Mucosa of descending colon (tissue), 3 donors: ENCODE data around the gene HS6ST1. TPM values are rescaled to one million over a fixed set of nuclear protein-coding genes. Genes with fewer than 3 reads are reported as not detected.

Experiments used
- ATAC-seq: fragments of 200-7000 bp; cut with Tn5 transposase; one replicate; pipeline ENCODE4 v1.9.1; 2020; ENCODE audit warnings: mild to moderate bottlenecking, moderate library complexity
- DNase-seq, 3 donors: peaks; one replicate each; pipeline ENCODE4 v3.0.0-alpha.2; 2020
- H3K36me3 ChIP-seq: fragments of 200-600 bp; one replicate; pipeline ENCODE4 v1.8.0; 2021; ENCODE audit warnings: low read depth, mild to moderate bottlenecking
- H3K4me1 ChIP-seq: fragments of 200-600 bp; one replicate; pipeline ENCODE4 v1.8.0; 2021; ENCODE audit warnings: low read depth, mild to moderate bottlenecking
- H3K4me3 ChIP-seq: fragments of 200-600 bp; one replicate; pipeline ENCODE4 v1.8.0; 2021; ENCODE audit warnings: mild to moderate bottlenecking
- H3K9me3 ChIP-seq: fragments of 200-600 bp; one replicate; pipeline ENCODE4 v1.8.0; 2021; ENCODE audit warnings: mild to moderate bottlenecking
- intact Hi-C, 2 donors: fragments of 100-400 bp; cut with DNase I in 1 of 2; cut with micrococcal nuclease in 1 of 2; formaldehyde crosslinking; loops; one replicate each; pipeline versions ENCODE4 v1.11.0 to v1.11.1; 2022; cut with DNase I, micrococcal nuclease
- total RNA-seq, 3 donors: library from RNA; stranded (reverse); fragmentation: NEBNext Ultra II Directional in 2 of 3; extraction: Animal tissue kit (Norgen Biotek cat#: 25700) in 2 of 3; gene quantifications; one replicate each; pipeline versions ENCODE4 v1.2.1 to v1.2.4, GENCODE V29; 2021 to 2023
- TF ChIP-seq, protein P1 (sequence below): fragments of 200-600 bp; IDR thresholded peaks from one replicate; pipeline ENCODE4 v1.8.0; 2022; ENCODE audit warnings: antibody characterized with exemption, mild to moderate bottlenecking
- donor health status: DM: no; HTN: no; CAD: no; lungs with moderate emphysema.
- donor health status: DM: no; HTN: no; CAD: no.
- donor health status: DM: no; HTN: yes; CAD: no.

HS6ST1 gene
- total RNA-seq, 3 donors from 2014 or later: 30.8 to 39.6 (median 32.2) TPM

DNA sequence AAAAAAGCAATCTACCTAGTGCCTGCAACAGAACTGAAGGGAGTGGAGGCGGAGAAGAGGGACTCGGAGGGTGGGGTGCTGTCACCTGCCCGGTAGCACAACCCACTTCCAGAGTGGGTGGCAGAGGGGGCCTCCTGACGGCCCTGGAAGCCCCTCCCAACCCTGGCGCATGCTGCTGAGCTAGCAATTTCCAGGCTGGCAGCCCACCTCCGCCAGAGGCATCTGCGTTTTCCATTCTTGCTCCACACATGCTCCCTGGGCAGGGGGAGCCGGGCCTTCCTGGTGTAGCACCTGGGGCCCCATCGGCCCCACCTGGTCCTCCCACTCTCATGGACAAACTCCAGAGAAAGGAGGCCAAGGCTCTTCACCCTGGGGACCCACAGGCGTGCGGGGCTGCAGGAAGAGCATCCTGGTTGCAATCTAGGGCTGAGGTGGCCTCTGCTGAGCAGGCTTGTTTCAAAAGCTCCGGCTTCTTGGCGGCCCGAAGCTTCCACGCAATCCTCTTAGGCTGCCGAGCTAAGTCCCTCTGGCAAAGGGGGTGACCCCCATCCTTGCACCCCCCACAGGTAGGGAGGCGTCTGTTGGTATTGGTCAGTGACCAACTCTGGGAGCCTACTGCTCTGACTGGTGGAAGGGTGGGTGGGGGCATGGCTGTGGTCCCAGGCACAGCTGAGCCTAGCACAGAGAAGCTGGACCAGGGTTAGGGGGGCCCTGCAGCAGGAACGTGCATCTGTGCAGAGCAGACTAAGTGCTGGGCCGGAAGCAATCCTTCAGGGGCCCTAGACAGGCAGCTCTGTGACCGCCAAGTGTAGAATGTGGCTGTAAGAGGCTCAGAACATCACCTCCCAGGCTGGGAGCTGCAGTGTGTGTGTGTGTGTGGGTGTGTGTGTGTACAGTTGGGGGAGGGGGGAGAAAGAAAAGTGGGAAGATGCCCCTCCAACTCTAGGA is 2.6 kb downstream of the HS6ST1 start:
- Histone ChIP-seq H3K9me3 (no peaks in the 10 kb centered on the region), H3K36me3 (no peaks in the 10 kb centered on the region), H3K4me1 (peaks cover 14% of the 10 kb centered on the region), H3K4me3 (no peak overlapping the region)
- intact Hi-C loops: no loop called here
- ATAC-seq: no peak
- TF ChIP-seq, protein P1, sequence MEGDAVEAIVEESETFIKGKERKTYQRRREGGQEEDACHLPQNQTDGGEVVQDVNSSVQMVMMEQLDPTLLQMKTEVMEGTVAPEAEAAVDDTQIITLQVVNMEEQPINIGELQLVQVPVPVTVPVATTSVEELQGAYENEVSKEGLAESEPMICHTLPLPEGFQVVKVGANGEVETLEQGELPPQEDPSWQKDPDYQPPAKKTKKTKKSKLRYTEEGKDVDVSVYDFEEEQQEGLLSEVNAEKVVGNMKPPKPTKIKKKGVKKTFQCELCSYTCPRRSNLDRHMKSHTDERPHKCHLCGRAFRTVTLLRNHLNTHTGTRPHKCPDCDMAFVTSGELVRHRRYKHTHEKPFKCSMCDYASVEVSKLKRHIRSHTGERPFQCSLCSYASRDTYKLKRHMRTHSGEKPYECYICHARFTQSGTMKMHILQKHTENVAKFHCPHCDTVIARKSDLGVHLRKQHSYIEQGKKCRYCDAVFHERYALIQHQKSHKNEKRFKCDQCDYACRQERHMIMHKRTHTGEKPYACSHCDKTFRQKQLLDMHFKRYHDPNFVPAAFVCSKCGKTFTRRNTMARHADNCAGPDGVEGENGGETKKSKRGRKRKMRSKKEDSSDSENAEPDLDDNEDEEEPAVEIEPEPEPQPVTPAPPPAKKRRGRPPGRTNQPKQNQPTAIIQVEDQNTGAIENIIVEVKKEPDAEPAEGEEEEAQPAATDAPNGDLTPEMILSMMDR: no peak
- peak in 1 of 3 donors; percentile 46 for DNase-seq

DNA sequence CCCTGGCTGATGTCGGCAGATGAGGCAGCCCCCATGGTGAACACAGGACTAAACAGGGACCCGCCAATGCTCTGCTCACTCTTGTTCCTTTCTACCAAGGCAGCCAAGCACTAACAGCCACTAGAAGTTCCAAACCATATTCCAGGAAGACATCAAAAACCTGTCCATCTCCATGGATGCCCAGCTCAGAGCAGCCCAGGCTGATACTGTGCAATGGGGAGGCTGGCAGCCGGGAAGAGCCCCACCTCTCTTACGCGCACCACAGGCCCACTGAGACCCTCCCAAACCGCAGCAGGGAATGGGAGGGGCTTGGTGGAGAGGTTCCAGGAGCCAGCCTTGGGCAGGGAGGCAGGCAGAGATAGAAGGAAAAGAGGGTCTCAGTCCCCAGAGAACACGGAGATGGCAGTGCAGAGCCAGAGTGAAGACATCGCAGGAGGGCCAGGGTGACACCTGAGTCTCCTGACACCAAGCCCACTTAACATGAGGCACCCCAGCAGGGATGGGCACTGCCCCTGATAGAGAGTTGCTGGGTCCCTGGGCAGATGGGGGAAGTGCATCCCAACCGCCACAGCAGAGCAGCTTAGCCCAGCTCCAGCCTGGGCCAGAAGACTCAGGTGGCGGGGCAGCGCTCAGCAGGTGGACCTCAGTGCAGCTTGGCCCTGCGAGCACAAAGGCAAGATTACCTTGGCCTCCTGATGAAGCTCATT is 3.4 kb downstream of the HS6ST1 start:
- Histone ChIP-seq H3K4me3 (no peak overlapping the region), H3K9me3 (no peaks in the 10 kb centered on the region), H3K4me1 (peaks cover 14% of the 10 kb centered on the region), H3K36me3 (no peaks in the 10 kb centered on the region)
- TF ChIP-seq, protein P1: no peak
- intact Hi-C loops: no loop called here
- DNase-seq (no peak), ATAC-seq (no peak)

DNA sequence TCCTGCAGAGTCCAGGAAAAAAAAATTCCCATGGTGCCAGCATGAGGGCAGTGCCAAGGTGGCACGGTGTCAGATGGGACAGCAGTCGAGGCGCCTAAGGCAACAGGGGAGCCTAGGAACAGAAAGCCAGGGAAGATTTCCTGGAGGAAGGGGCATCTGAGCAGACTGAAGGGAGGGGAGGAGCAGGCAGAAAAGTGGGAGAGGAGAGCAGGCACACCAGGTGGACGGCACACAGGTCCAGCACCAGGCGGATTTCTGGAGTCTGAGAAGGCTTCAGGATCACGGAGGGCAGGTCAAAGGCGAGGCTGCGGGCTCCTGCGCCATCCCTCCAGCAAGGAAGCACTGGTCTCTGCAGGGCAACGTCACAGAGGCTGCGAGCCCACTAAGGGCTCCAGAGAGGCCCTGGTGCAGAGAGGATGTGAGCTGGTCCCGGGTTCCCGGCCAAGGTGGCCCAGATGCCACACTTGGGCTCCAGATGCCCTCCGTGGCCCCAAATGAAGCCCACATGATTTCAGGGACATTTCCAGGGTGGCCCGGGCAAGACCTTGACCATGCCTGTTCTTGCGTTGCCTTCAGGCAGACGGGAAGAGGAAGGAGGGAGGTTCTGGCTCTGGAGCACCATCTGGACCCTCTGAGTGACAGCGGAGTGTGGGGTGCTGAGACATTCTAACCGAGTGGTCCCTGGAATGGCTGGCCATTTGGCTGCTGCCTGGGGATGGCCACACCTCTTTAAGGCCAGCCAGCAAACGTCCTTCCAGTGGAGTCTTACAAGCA is 4.1 kb downstream of the HS6ST1 start:
- intact Hi-C loops: no loop called here
- DNase-seq: peak in 1 of 3 donors; percentile 33
- ATAC-seq: no peak
- Histone ChIP-seq H3K36me3 (no peaks in the 10 kb centered on the region), H3K4me3 (no peak overlapping the region), H3K4me1 (peaks cover 18% of the 10 kb centered on the region), H3K9me3 (no peaks in the 10 kb centered on the region)
- TF ChIP-seq, protein P1: no peak

DNA sequence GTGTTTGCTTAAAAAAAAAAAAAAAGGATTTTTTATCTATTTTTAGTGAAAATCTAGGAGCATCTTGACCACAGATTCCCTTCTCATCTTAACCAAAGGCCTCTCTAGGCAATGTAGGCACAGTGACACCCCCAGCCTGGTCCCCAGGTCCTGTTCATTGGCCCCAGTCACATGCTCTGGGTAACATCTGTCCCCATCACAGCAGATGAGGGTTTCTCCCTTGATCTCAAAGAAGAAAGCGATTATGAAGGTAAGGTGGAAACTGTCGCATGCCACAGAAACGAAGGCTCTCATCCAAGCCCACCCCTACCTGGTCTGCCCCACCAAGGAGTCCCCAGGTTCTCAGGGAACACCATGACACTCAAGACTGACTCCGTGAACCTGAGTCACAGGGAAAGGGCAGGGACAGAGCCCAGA is 4.7 kb downstream of the HS6ST1 start:
- no peak for ATAC-seq
- H3K36me3 ChIP-seq: no peaks in the 10 kb centered on the region
- H3K4me1 ChIP-seq: peaks cover 18% of the 10 kb centered on the region
- H3K4me3 ChIP-seq: no peak overlapping the region
- DNase-seq: peak in 1 of 3 donors; percentile 11
- H3K9me3 ChIP-seq: no peaks in the 10 kb centered on the region
- TF ChIP-seq, protein P1: no peak
- intact Hi-C loops: no loop called here

DNA sequence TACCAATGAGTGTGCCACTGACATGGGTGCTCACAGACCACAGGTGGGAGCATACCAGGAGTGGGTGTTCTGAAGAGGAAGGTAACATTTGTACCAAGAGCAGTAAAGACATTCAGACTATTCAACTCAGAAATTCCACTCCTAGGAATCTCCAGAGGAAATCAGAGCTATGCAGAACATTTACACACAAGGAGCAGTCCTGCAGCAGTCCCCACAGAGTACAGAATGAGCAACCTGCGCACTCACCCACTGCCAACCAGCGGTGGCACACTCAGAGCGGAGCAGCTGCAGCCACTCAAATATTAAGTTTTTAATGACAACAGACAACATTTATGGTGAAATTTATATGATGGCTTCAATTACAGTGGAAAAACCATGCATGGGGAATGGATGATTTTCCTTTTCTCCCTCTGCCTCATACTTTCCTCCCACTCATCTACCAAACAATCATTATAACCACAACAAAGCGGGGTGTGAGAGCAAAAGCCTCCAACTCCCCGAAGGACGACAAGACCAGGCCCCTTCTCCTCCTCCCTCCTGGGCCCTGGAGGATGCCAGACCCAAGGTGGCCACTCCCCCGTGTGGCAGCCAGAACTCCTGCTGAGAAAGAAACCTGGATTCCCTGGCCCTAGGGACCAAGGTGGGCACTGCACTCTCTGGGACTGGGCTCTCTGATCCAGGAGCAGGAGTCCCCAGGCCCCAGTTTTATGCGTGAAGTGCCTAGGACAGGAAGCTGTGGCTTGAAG is 5.4 kb downstream of the HS6ST1 start:
- peak in 1 of 3 donors; percentile 19 for DNase-seq
- TF ChIP-seq, protein P1: no peak
- no peak overlapping the region for H3K4me3 ChIP-seq
- H3K36me3 ChIP-seq: no peaks in the 10 kb centered on the region
- no peaks in the 10 kb centered on the region for H3K9me3 ChIP-seq
- intact Hi-C loops: no loop called here
- peaks cover 18% of the 10 kb centered on the region for H3K4me1 ChIP-seq
- ATAC-seq: no peak
